GM12878 (cell line): ENCODE measurements around the gene APCDD1L.

Source experiments
- CHD4 ChIP-seq: fragments of 200-600 bp; sonication (generic); IDR thresholded peaks from 2 replicates; pipeline ENCODE4 v1.6.1; 2016; ENCODE audit warnings: mild to moderate bottlenecking
- CTCF ChIP-seq, 3 experiments: IDR thresholded peaks in 2 of 3; conservative IDR thresholded peaks in 1 of 3; 2 replicates each; pipeline ENCODE4 v1.5.1; 2011; ENCODE audit warnings: low read depth in 3 of 3, low read length in 3 of 3, mild to moderate bottlenecking in 3 of 3, control low read depth in 2 of 3, moderate library complexity in 2 of 3, inconsistent platforms in 1 of 3, mixed read lengths in 1 of 3; ENCODE audit not compliant: control insufficient read depth in 2 of 3, insufficient read depth in 1 of 3; ENCODE audit errors: extremely low read depth in 1 of 3

GRCh38 chr20:58518387-58518786, 3.2 kb upstream of the APCDD1L start:
- TF ChIP-seq CHD4 (no peak), CTCF (IDR thresholded peaks at IDR 0.05 in 2 of 3, conservative IDR thresholded peaks at IDR 0.05 in 1 of 3; ENCODE audit: control insufficient read depth in 2 of 3, extremely low read depth in 1 of 3, insufficient read depth in 1 of 3, low read depth in 3 of 3, low read length in 3 of 3) (no peak)
